ENCODE results near the gene PPID.
"Not testable (repeated sequence)": the region's sequence is repeated elsewhere in the genome, so short reads cannot be mapped to it uniquely, and the experiment has no call there.

The PPID gene

GRCh38 chr4:158667651-158668198, 55.5 kb downstream of the PPID start:
- H3K4me1 ChIP-seq (ENCODE audit: control insufficient read depth, insufficient read depth, low read length) = peaks cover 6% of the 10 kb centered on the region; the same call in 1 of the 2 replicates
- H3K4me3 ChIP-seq (ENCODE audit: low read depth, low read length) = no peak overlapping the region
- no peak overlapping the region for H3K27ac ChIP-seq (ENCODE audit: low read depth, low read length)
- H3K9me3 ChIP-seq (ENCODE audit: control insufficient read depth, insufficient read depth, low read depth, low read length) = 0 out of 2 replicates have a peak, but pooled peaks cover 4% of the 10 kb centered on the region
- H3K36me3 ChIP-seq (ENCODE audit: control insufficient read depth, insufficient read depth, low read length) = peaks cover 14% of the 10 kb centered on the region
- H3K27me3 ChIP-seq (ENCODE audit: control insufficient read depth, insufficient read depth, low read length) = no peaks in the 10 kb centered on the region
- H3K9ac ChIP-seq (ENCODE audit: low read length) = no peak overlapping the region

- H3K4me1 ChIP-seq (ENCODE audit: control insufficient read depth, insufficient read depth, low read length) = peaks cover 6% of the 10 kb centered on the region; the same call in 1 of the 2 replicates
- no peak overlapping the region for H3K9ac ChIP-seq (ENCODE audit: low read length)
- no peaks in the 10 kb centered on the region for H3K27me3 ChIP-seq (ENCODE audit: control insufficient read depth, insufficient read depth, low read length)
- H3K27ac ChIP-seq (ENCODE audit: low read depth, low read length) = no peak overlapping the region
- peaks cover 14% of the 10 kb centered on the region for H3K36me3 ChIP-seq (ENCODE audit: control insufficient read depth, insufficient read depth, low read length)
- no peak overlapping the region for H3K4me3 ChIP-seq (ENCODE audit: low read depth, low read length)
- H3K9me3 ChIP-seq (ENCODE audit: control insufficient read depth, insufficient read depth, low read depth, low read length) = 0 out of 2 replicates have a peak, but pooled peaks cover 4% of the 10 kb centered on the region
Observed at GRCh38 chr4:158666892-158667291, 56.3 kb downstream of the PPID start.

- Histone ChIP-seq H3K27ac (ENCODE audit: low read depth, low read length) (no peak overlapping the region), H3K9me3 (ENCODE audit: control insufficient read depth, insufficient read depth, low read depth, low read length) (0 out of 2 replicates have a peak, but pooled peaks cover 4% of the 10 kb centered on the region), H3K4me3 (ENCODE audit: low read depth, low read length) (no peak overlapping the region), H3K4me1 (ENCODE audit: control insufficient read depth, insufficient read depth, low read length) (no peaks in the 10 kb centered on the region), H3K36me3 (ENCODE audit: control insufficient read depth, insufficient read depth, low read length) (peaks cover 14% of the 10 kb centered on the region), H3K9ac (ENCODE audit: low read length) (no peak overlapping the region), H3K27me3 (ENCODE audit: control insufficient read depth, insufficient read depth, low read length) (no peaks in the 10 kb centered on the region)
Observed at GRCh38 chr4:158664806-158665205, 58.4 kb downstream of the PPID start.

GRCh38 chr4:158663707-158664625, 59.2 kb downstream of the PPID start:
- not testable (repeated sequence) for H3K27me3 ChIP-seq (ENCODE audit: control insufficient read depth, insufficient read depth, low read length); H3K9ac ChIP-seq (ENCODE audit: low read length); H3K4me1 ChIP-seq (ENCODE audit: control insufficient read depth, insufficient read depth, low read length); H3K36me3 ChIP-seq (ENCODE audit: control insufficient read depth, insufficient read depth, low read length); H3K9me3 ChIP-seq (ENCODE audit: control insufficient read depth, insufficient read depth, low read depth, low read length); H3K27ac ChIP-seq (ENCODE audit: low read depth, low read length); H3K4me3 ChIP-seq (ENCODE audit: low read depth, low read length)

DNA sequence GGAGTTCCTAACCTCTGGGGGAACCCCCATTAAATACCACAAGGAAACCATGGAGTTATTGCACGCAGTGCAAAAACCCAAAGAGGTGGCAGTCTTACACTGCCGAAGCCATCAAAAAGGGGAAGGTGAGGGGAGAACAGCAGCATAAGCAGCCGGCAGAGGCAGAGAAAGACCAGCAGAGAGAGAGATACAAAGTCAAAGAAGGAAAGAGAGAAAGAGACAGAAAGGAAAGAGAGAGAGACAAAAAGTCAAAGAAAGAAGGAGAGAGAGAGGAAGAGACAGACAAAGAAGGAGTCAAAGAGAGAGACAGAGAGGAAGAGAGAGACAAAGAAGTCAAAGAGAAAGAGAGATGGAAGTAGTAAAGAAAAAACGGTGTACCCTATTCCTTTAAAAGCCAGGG, 59.9 kb downstream of the PPID start:
- H3K4me1 ChIP-seq (ENCODE audit: control insufficient read depth, insufficient read depth, low read length); H3K9me3 ChIP-seq (ENCODE audit: control insufficient read depth, insufficient read depth, low read depth, low read length); H3K4me3 ChIP-seq (ENCODE audit: low read depth, low read length); H3K9ac ChIP-seq (ENCODE audit: low read length); H3K36me3 ChIP-seq (ENCODE audit: control insufficient read depth, insufficient read depth, low read length); H3K27ac ChIP-seq (ENCODE audit: low read depth, low read length); H3K27me3 ChIP-seq (ENCODE audit: control insufficient read depth, insufficient read depth, low read length): not testable (repeated sequence)
